Sigmoid colon (tissue), 7 donors: ENCODE results near the gene BST2. TPM values are rescaled to one million over a fixed set of nuclear protein-coding genes. Genes with fewer than 3 reads are reported as not detected.

Experiments used
- DNase-seq: peaks from one replicate; pipeline ENCODE4 v3.0.0-alpha.2; 2019
- H3K27ac ChIP-seq, 4 donors: fragments of 200-600 bp; sonication (generic); one replicate each; pipeline ENCODE4 v1.5.1; 2016 to 2019; ENCODE audit warnings: mild to moderate bottlenecking in 1 of 4
- H3K27me3 ChIP-seq, 3 donors: fragments of 200-600 bp; sonication (generic); one replicate each; pipeline ENCODE4 v1.5.1; 2019; ENCODE audit warnings: mild to moderate bottlenecking in 1 of 3
- H3K36me3 ChIP-seq, 4 donors: fragments of 200-600 bp; sonication (generic); one replicate each; pipeline ENCODE4 v1.5.1; 2016 to 2019
- H3K4me1 ChIP-seq, 4 donors: fragments of 200-600 bp; sonication (generic); one replicate each; pipeline ENCODE4 v1.5.1; 2017 to 2019
- H3K4me3 ChIP-seq, 4 donors: fragments of 200-600 bp; sonication (generic); one replicate each; pipeline ENCODE4 v1.5.1; 2017 to 2019; ENCODE audit warnings: mild to moderate bottlenecking in 2 of 4, moderate library complexity in 1 of 4
- H3K9me3 ChIP-seq, 4 donors: fragments of 200-600 bp in 3 of 4; sonication (generic) in 3 of 4; one replicate each; pipeline versions ENCODE4 v1.5.1 to v1.6.1; 2013 to 2019
- CTCF ChIP-seq, 4 experiments: fragments of 450-650 bp in 3 of 4; fragments of 200-600 bp in 1 of 4; IDR thresholded peaks; one replicate each; pipeline ENCODE4 v1.5.1; 2016 to 2019; ENCODE audit warnings: antibody characterized with exemption in 4 of 4, mild to moderate bottlenecking in 3 of 4, moderate library complexity in 2 of 4
- EP300 ChIP-seq, 4 donors: sonication (generic); formaldehyde crosslinking; IDR thresholded peaks; one replicate each; pipeline ENCODE4 v1.6.1; 2017; ENCODE audit warnings: antibody characterized with exemption in 4 of 4
- POLR2A ChIP-seq, 2 donors: fragments of 450-650 bp; IDR thresholded peaks; one replicate each; pipeline ENCODE4 v1.6.1; 2016; ENCODE audit warnings: antibody characterized with exemption in 2 of 2, mild to moderate bottlenecking in 2 of 2, moderate library complexity in 2 of 2
- POLR2AphosphoS5 ChIP-seq, 4 donors: sonication (generic); formaldehyde crosslinking; IDR thresholded peaks; one replicate each; pipeline ENCODE4 v1.6.1; 2017; ENCODE audit warnings: antibody characterized with exemption in 4 of 4
- WGBS, 2 donors: extraction: QIAGEN DNeasy Blood & Tissue Kit; methylation state at CpG; one replicate each; pipeline ENCODE4 v1.1.7; 2013; 5-methylcytosine and 5-hydroxymethylcytosine counted together
- intact Hi-C: fragments of 100-400 bp; cut with DNase I; formaldehyde crosslinking; loops from one replicate; pipeline ENCODE4 v1.15.1; 2023
- polyA plus RNA-seq, 3 donors: library from polyadenylated mRNA; stranded (reverse); fragments of 200-250 nt; gene quantifications; one replicate each; pipeline ENCODE4 v1.2.3, GENCODE V29; 2013
- total RNA-seq, 4 donors: library from RNA; depleted of rRNA; stranded (reverse); fragments of >200 nt; gene quantifications; one replicate each; pipeline ENCODE4 v1.1.0, GENCODE V29; 2016
- donor health status: healthy with polysubstance abuse.
- donor health status: Bipolar disorder and iron deficiency.
- donor health status: healthy.

Gene BST2
- total and polyA plus RNA-seq, 7 donors = 37.8 to 127 (median 101) TPM

- Histone ChIP-seq H3K4me3 (no peak overlapping the region), H3K36me3 (no peaks in the 10 kb centered on the region), H3K27ac (no peak overlapping the region), H3K27me3 (no peaks in the 10 kb centered on the region), H3K9me3 (no peaks in the 10 kb centered on the region), H3K4me1 (no peaks in the 10 kb centered on the region)
- 79 to 85% methylated on average over 7 of the region's 7 CpGs for WGBS, 2 donors
- DNase-seq = no peak
- intact Hi-C loops = no loop called here
- peak in 2 of 4 donors; percentile 21 to 24 for TF ChIP-seq POLR2AphosphoS5 (IDR thresholded peaks at IDR 0.05)
- no peak for TF ChIP-seq POLR2A (IDR thresholded peaks at IDR 0.05)
- TF ChIP-seq EP300 (IDR thresholded peaks at IDR 0.05) = peak in 1 of 4 donors; percentile 18
These were observed 47.0 kb downstream of the BST2 start for GRCh38 chr19:17358395-17358794.

GRCh38 chr19:17357724-17358123 lies 47.7 kb downstream of the BST2 start:
- intact Hi-C loops = no loop called here
- 32 to 69% methylated on average over 11 of the region's 11 CpGs for WGBS, 2 donors

GRCh38 chr19:17357078-17357666 lies 48.3 kb downstream of the BST2 start:
- intact Hi-C loops = no loop called here
- no peak for DNase-seq
- H3K36me3 ChIP-seq = no peaks in the 10 kb centered on the region
- H3K27me3 ChIP-seq = peaks cover 0 to 4% (median 0%) of the 10 kb centered on the region in 3 donors
- H3K4me3 ChIP-seq = no peak overlapping the region
- no peaks in the 10 kb centered on the region for H3K4me1 ChIP-seq
- peak overlapping the region in 2 of 4 donors; percentile 10 to 20 for H3K27ac ChIP-seq
- no peaks in the 10 kb centered on the region for H3K9me3 ChIP-seq
- TF ChIP-seq POLR2A (IDR thresholded peaks at IDR 0.05) (no peak), CTCF (IDR thresholded peaks at IDR 0.05) (no peak), EP300 (IDR thresholded peaks at IDR 0.05) (no peak), POLR2AphosphoS5 (IDR thresholded peaks at IDR 0.05) (no peak)
- WGBS, 2 donors = 88% methylated on average over 7 of the region's 7 CpGs

More at GRCh38 chr19:17357724-17358123, 47.7 kb downstream of the BST2 start:
- peak overlapping the region in 3 of 4 donors; percentile 10 to 27 (median 20) for H3K27ac ChIP-seq
- H3K4me1 ChIP-seq = no peaks in the 10 kb centered on the region
- no peak overlapping the region for H3K4me3 ChIP-seq
- peaks cover 0 to 4% (median 0%) of the 10 kb centered on the region in 3 donors for H3K27me3 ChIP-seq
- no peak for DNase-seq
- no peak for TF ChIP-seq POLR2A (IDR thresholded peaks at IDR 0.05)
- TF ChIP-seq EP300 (IDR thresholded peaks at IDR 0.05) = no peak
- peak in 1 of 4 donors; percentile 23 for TF ChIP-seq POLR2AphosphoS5 (IDR thresholded peaks at IDR 0.05)
- H3K9me3 ChIP-seq = no peaks in the 10 kb centered on the region
- H3K36me3 ChIP-seq = no peaks in the 10 kb centered on the region

GRCh38 chr19:17353386-17353785 lies 52.0 kb downstream of the BST2 start:
- Histone ChIP-seq H3K4me3 (no peak overlapping the region), H3K27me3 (peaks cover 0 to 24% (median 4%) of the 10 kb centered on the region in 3 donors), H3K4me1 (peaks cover 0 to 9% (median 2%) of the 10 kb centered on the region in 4 donors), H3K9me3 (no peaks in the 10 kb centered on the region), H3K36me3 (no peaks in the 10 kb centered on the region), H3K27ac (peak overlapping the region in 1 of 4 donors; percentile 20)
- DNase-seq = no peak
- WGBS, 2 donors = 73 to 84% methylated on average over 8 of the region's 8 CpGs
- TF ChIP-seq POLR2A (IDR thresholded peaks at IDR 0.05) (no peak), CTCF (IDR thresholded peaks at IDR 0.05) (no peak), EP300 (IDR thresholded peaks at IDR 0.05) (no peak), POLR2AphosphoS5 (IDR thresholded peaks at IDR 0.05) (no peak)
- intact Hi-C loops = no loop called here

Other genes with a start within 250 kb of the BST2 start
- gene USE1, start 190.3 kb downstream of the BST2 start, total RNA-seq = 10 to 100 TPM; 22.5 to 45.3 (median 37.8) TPM
- gene USE1, start 190.3 kb downstream of the BST2 start, polyA plus RNA-seq = 10 to 100 TPM; 34.2 to 38.3 (median 34.7) TPM
- 10 to 100 TPM in 2 of 4 donors, 1 to 10 TPM in 2; 7.5 to 15.8 (median 9.6) TPM for gene OCEL1, start 179.4 kb downstream of the BST2 start, total RNA-seq
- gene OCEL1, start 179.4 kb downstream of the BST2 start, polyA plus RNA-seq = 10 to 100 TPM; 33.0 to 79.8 (median 49.9) TPM
- 10 to 100 TPM; 21.6 to 32.6 (median 27.8) TPM for gene NR2F6, start 159.7 kb downstream of the BST2 start, total RNA-seq
- gene NR2F6, start 159.7 kb downstream of the BST2 start, polyA plus RNA-seq = 10 to 100 TPM; 45.0 to 72.1 (median 59.5) TPM
- 10 to 100 TPM in 1 of 4 donors, 1 to 10 TPM in 3; 1.6 to 18.6 (median 4.4) TPM for gene USHBP1, start 140.9 kb downstream of the BST2 start, total RNA-seq
- 1 to 10 TPM in 1 of 3 donors, under 1 TPM in 2; 0.23 to 2.1 (median 0.60) TPM for gene USHBP1, start 140.9 kb downstream of the BST2 start, polyA plus RNA-seq
- gene BABAM1, start 138.2 kb downstream of the BST2 start, total RNA-seq = 100 to 1,000 TPM in 2 of 4 donors, 10 to 100 TPM in 2; 90.0 to 101 (median 98.7) TPM
- gene BABAM1, start 138.2 kb downstream of the BST2 start, polyA plus RNA-seq = 10 to 100 TPM; 71.4 to 87.1 (median 83.7) TPM
- gene ANKLE1, start 123.7 kb downstream of the BST2 start, total RNA-seq = 1 to 10 TPM in 1 of 4 donors, under 1 TPM in 3; 0.49 to 1.1 (median 0.63) TPM
- 1 to 10 TPM in 1 of 3 donors, not detected in 2; 1.3 TPM for gene ANKLE1, start 123.7 kb downstream of the BST2 start, polyA plus RNA-seq
- 10 to 100 TPM; 15.5 to 21.9 (median 18.8) TPM for gene ABHD8, start 102.2 kb downstream of the BST2 start, total RNA-seq
- 1 to 10 TPM; 4.2 to 9.0 (median 7.4) TPM for gene ABHD8, start 102.2 kb downstream of the BST2 start, polyA plus RNA-seq
- gene MRPL34, start 99.8 kb downstream of the BST2 start, total RNA-seq = 100 to 1,000 TPM; 174 to 390 (median 267) TPM
- 100 to 1,000 TPM; 217 to 476 (median 275) TPM for gene MRPL34, start 99.8 kb downstream of the BST2 start, polyA plus RNA-seq
- 10 to 100 TPM in 2 of 4 donors, 1 to 10 TPM in 2; 6.1 to 10.3 (median 8.7) TPM for gene DDA1, start 96.1 kb downstream of the BST2 start, total RNA-seq
- 100 to 1,000 TPM in 1 of 3 donors, 10 to 100 TPM in 2; 57.1 to 101 (median 82.6) TPM for gene DDA1, start 96.1 kb downstream of the BST2 start, polyA plus RNA-seq
- gene ANO8, start 70.8 kb downstream of the BST2 start, total RNA-seq = 10 to 100 TPM in 1 of 4 donors, 1 to 10 TPM in 3; 2.0 to 10.5 (median 2.7) TPM
- gene ANO8, start 70.8 kb downstream of the BST2 start, polyA plus RNA-seq = 1 to 10 TPM in 2 of 3 donors, under 1 TPM in 1; 0.46 to 5.4 (median 1.2) TPM
- gene GTPBP3, start 68.1 kb downstream of the BST2 start, total RNA-seq = 10 to 100 TPM in 3 of 4 donors, 1 to 10 TPM in 1; 4.6 to 22.2 (median 15.4) TPM
- gene GTPBP3, start 68.1 kb downstream of the BST2 start, polyA plus RNA-seq = 10 to 100 TPM in 1 of 3 donors, 1 to 10 TPM in 2; 3.7 to 16.0 (median 4.8) TPM
- gene PLVAP, start 28.3 kb downstream of the BST2 start, total RNA-seq = 10 to 100 TPM; 10.5 to 34.6 (median 19.7) TPM
- 10 to 100 TPM in 2 of 3 donors, 1 to 10 TPM in 1; 3.0 to 54.7 (median 13.2) TPM for gene PLVAP, start 28.3 kb downstream of the BST2 start, polyA plus RNA-seq
- gene CCDC194, start 11.4 kb downstream of the BST2 start, total RNA-seq = 1 to 10 TPM in 1 of 4 donors, not detected in 3; 4.4 TPM
- under 1 TPM in 1 of 3 donors, not detected in 2; 0.35 TPM for gene CCDC194, start 11.4 kb downstream of the BST2 start, polyA plus RNA-seq
- 10 to 100 TPM; 40.4 to 55.8 (median 44.8) TPM for gene MVB12A, start 14.4 kb upstream of the BST2 start, total RNA-seq
- 100 to 1,000 TPM in 1 of 3 donors, 10 to 100 TPM in 2; 71.5 to 102 (median 79.4) TPM for gene MVB12A, start 14.4 kb upstream of the BST2 start, polyA plus RNA-seq
- gene TMEM221, start 43.0 kb upstream of the BST2 start, total RNA-seq = 1 to 10 TPM in 2 of 4 donors, under 1 TPM in 1, not detected in 1; 0.36 to 1.8 (median 1.7) TPM
- under 1 TPM in 1 of 3 donors, not detected in 2; 0.23 TPM for gene TMEM221, start 43.0 kb upstream of the BST2 start, polyA plus RNA-seq
- not detected for gene NXNL1, start 55.3 kb upstream of the BST2 start, total RNA-seq
- gene NXNL1, start 55.3 kb upstream of the BST2 start, polyA plus RNA-seq = not detected
- 10 to 100 TPM; 13.2 to 23.8 (median 15.9) TPM for gene SLC27A1, start 64.9 kb upstream of the BST2 start, total RNA-seq
- gene SLC27A1, start 64.9 kb upstream of the BST2 start, polyA plus RNA-seq = 1 to 10 TPM in 2 of 3 donors, under 1 TPM in 1; 0.69 to 8.8 (median 3.6) TPM
- gene PGLS, start 106.0 kb upstream of the BST2 start, total RNA-seq = 10 to 100 TPM; 27.8 to 54.6 (median 47.2) TPM
- gene PGLS, start 106.0 kb upstream of the BST2 start, polyA plus RNA-seq = 100 to 1,000 TPM; 103 to 122 (median 115) TPM
- 10 to 100 TPM; 49.6 to 62.3 (median 53.5) TPM for gene COLGALT1, start 150.0 kb upstream of the BST2 start, total RNA-seq
- gene COLGALT1, start 150.0 kb upstream of the BST2 start, polyA plus RNA-seq = 10 to 100 TPM in 2 of 3 donors, 1 to 10 TPM in 1; 7.8 to 59.8 (median 15.5) TPM